K562 (cell line): ENCODE data around the gene IL27RA. TPM values are rescaled to one million over a fixed set of nuclear protein-coding genes. Genes with fewer than 3 reads are reported as not detected.

ENCODE experiments used
- ATAC-seq: fragments of 200-7000 bp; cut with Tn5 transposase; 3 replicates; pipeline ENCODE4 v1.9.1; 2020; ENCODE audit warnings: moderate library complexity
- BruUV-seq: library from RNA; stranded (reverse); fragments of 400-500 nt; replicated peaks from 2 replicates; lab custom pipeline; 2021; lab: Mats Ljungman, UMichigan
- CTCF ChIA-PET: fragments of 300-600 bp; formaldehyde crosslinking; extraction: SDS; loops from one replicate; lab custom pipeline; 2021; ENCODE audit warnings: low intra/inter-chr PET ratio; lab: Yijun Ruan, JAX
- POLR2A ChIA-PET: fragments of 300-600, 350-650 bp; sonication (Branson Sonifier 250); formaldehyde crosslinking; extraction: SDS; loops from one replicate; lab custom pipeline; 2021; ENCODE audit warnings: antibody characterized with exemption, inconsistent platforms; lab: Yijun Ruan, JAX
- DNase-seq, 4 experiments: peaks; one replicate each; pipeline versions ENCODE4 v3.0.0 to v3.0.0-alpha.2; 2011 to 2018; ENCODE audit warnings: low spot score in 3 of 4, mixed read lengths in 3 of 4; ENCODE audit errors: extremely low read depth in 1 of 4
- FAIRE-seq: peaks from 2 replicates; lab custom pipeline; 2011; peaks lifted over from hg19 to GRCh38; lab: Jason Lieb, UNC
- H2AFZ ChIP-seq: 2 replicates; pipeline ENCODE4 v1.6.0; 2011; ENCODE audit warnings: low read depth, low read length, control low read depth, inconsistent platforms
- H3K27ac ChIP-seq: fragments of 200-600 bp; 3 replicates; pipeline ENCODE4 v1.8.0; 2011; ENCODE audit warnings: low read depth, mild to moderate bottlenecking, control low read depth, inconsistent platforms, low read length, moderate library complexity, mixed read lengths; ENCODE audit errors: extremely low read depth
- H3K27me3 ChIP-seq, 2 experiments: fragments of 300-600 bp in 1 of 2; 2 replicates in 1 of 2; 3 replicates in 1 of 2; pipeline versions ENCODE4 v1.6.0 to v1.8.0; 2011; ENCODE audit warnings: inconsistent platforms in 2 of 2, low read length in 2 of 2, mild to moderate bottlenecking in 1 of 2, mixed read lengths in 1 of 2, moderate library complexity in 1 of 2; ENCODE audit not compliant: control insufficient read depth in 2 of 2, insufficient read depth in 2 of 2
- H3K36me3 ChIP-seq: fragments of 300-600 bp; 3 replicates; pipeline ENCODE4 v1.8.0; 2011; ENCODE audit warnings: mild to moderate bottlenecking, low read length, inconsistent platforms; ENCODE audit not compliant: control insufficient read depth, insufficient read depth
- H3K4me1 ChIP-seq, 2 experiments: fragments of 200-600 bp in 1 of 2; replicated peaks in 1 of 2; 2 replicates in 1 of 2; 3 replicates in 1 of 2; pipeline versions ENCODE4 v1.5.1 to v1.8.0; 2011; ENCODE audit warnings: inconsistent platforms in 2 of 2, low read length in 2 of 2, mild to moderate bottlenecking in 1 of 2, mixed read lengths in 1 of 2, moderate library complexity in 1 of 2; ENCODE audit not compliant: control insufficient read depth in 2 of 2, insufficient read depth in 2 of 2
- H3K4me2 ChIP-seq: 2 replicates; pipeline ENCODE4 v1.6.1; 2011; ENCODE audit warnings: low read length, control low read depth, inconsistent platforms, mixed read lengths; ENCODE audit not compliant: insufficient read depth
- H3K4me3 ChIP-seq: fragments of 200-600 bp; sonication (generic), shearing (Covaris generic); 2 replicates; pipeline ENCODE4 v1.5.1; 2016; ENCODE audit warnings: control low read depth, inconsistent platforms
- H3K79me2 ChIP-seq: fragments of 200-600 bp; 3 replicates; pipeline ENCODE4 v1.8.0; 2011; ENCODE audit warnings: low read length, inconsistent platforms; ENCODE audit not compliant: control insufficient read depth, insufficient read depth
- H3K9ac ChIP-seq, 2 experiments: 2 replicates each; pipeline versions ENCODE4 v1.6.0 to v1.6.1; 2011; ENCODE audit warnings: low read depth in 2 of 2, low read length in 2 of 2, control low read depth in 1 of 2, inconsistent platforms in 1 of 2, mild to moderate bottlenecking in 1 of 2, mixed read lengths in 1 of 2; ENCODE audit not compliant: insufficient read depth in 1 of 2
- H3K9me1 ChIP-seq: one replicate; pipeline ENCODE4 v1.6.0; 2011; ENCODE audit warnings: inconsistent platforms, mild to moderate bottlenecking, low read length, moderate library complexity; ENCODE audit not compliant: control insufficient read depth, insufficient read depth
- H3K9me3 ChIP-seq: replicated peaks from 2 replicates; pipeline ENCODE4 v1.5.1; 2011; ENCODE audit warnings: low read depth, low read length, inconsistent platforms; ENCODE audit not compliant: control insufficient read depth, insufficient read depth
- H4K20me1 ChIP-seq: replicated peaks from 2 replicates; pipeline ENCODE4 v1.6.1; 2011; ENCODE audit warnings: low read length, inconsistent platforms, mixed read lengths; ENCODE audit not compliant: control insufficient read depth, insufficient read depth
- EWSR1 ChIP-seq: fragments of 450-650 bp; IDR thresholded peaks from 2 replicates; pipeline ENCODE4 v1.6.1; 2018; ENCODE audit warnings: borderline replicate concordance, mild to moderate bottlenecking, low read depth, moderate library complexity; ENCODE audit not compliant: partially characterized antibody
- FOXK2 ChIP-seq, 2 experiments: fragments of 450-650 bp; IDR thresholded peaks in 1 of 2; conservative IDR thresholded peaks in 1 of 2; 2 replicates each; pipeline ENCODE4 v1.6.1; 2016; ENCODE audit warnings: low read depth in 2 of 2, mild to moderate bottlenecking in 1 of 2
- NEUROD1 ChIP-seq: fragments of 150-350 bp; IDR thresholded peaks from 2 replicates; pipeline ENCODE4 v1.6.1; 2014; ENCODE audit warnings: borderline replicate concordance, low read length, low read depth; ENCODE audit not compliant: partially characterized antibody
- SIX5 ChIP-seq, 2 experiments: IDR thresholded peaks; 2 replicates each; pipeline ENCODE4 v1.6.1; 2011; ENCODE audit warnings: low read length in 2 of 2, borderline replicate concordance in 1 of 2, low read depth in 1 of 2, mild to moderate bottlenecking in 1 of 2, moderate library complexity in 1 of 2; ENCODE audit not compliant: insufficient read depth in 1 of 2
- TCF3 ChIP-seq: sonication (generic); formaldehyde crosslinking; IDR thresholded peaks from 2 replicates; pipeline ENCODE4 v1.4.0; 2020; ENCODE audit warnings: mild to moderate bottlenecking, missing genetic modification reagents
- TEAD4 ChIP-seq, 2 experiments: sonication (generic) in 1 of 2; formaldehyde crosslinking in 1 of 2; IDR thresholded peaks; 2 replicates each; pipeline versions ENCODE4 v1.6.1 to v1.8.0; 2012 to 2022; ENCODE audit warnings: borderline replicate concordance in 1 of 2, inconsistent platforms in 1 of 2, low read length in 1 of 2, mild to moderate bottlenecking in 1 of 2, missing genetic modification reagents in 1 of 2
- ZNF583 ChIP-seq: fragments of 250-450 bp; sonication (Bioruptor Pico); IDR thresholded peaks from 2 replicates; pipeline ENCODE4 v1.4.0; 2020
- WGBS: fragments of 100-300 bp; shearing (Covaris generic); methylation state at CpG from one replicate; pipeline ENCODE4 v1.1.6; 2016; ENCODE audit warnings: low coverage, mixed read lengths; ENCODE audit not compliant: insufficient coverage; ENCODE audit errors: missing lambda C conversion rate; 5-methylcytosine and 5-hydroxymethylcytosine counted together
- in situ Hi-C: fragments of 300-500 bp; cut with MboI; formaldehyde crosslinking; loops from 4 replicates; pipeline ENCODE4 v1.15.0; 2018; ENCODE audit warnings: inconsistent platforms, mixed read lengths
- intact Hi-C: fragments of 100-400 bp; cut with micrococcal nuclease; formaldehyde crosslinking; loops from 2 replicates; pipeline ENCODE4 v1.14.2; 2022
- polyA plus RNA-seq, 8 experiments: library from polyadenylated mRNA; depleted of rRNA in 4 of 8; stranded (reverse) in 5 of 8; unstranded in 3 of 8; fragments of >200 nt; fragmentation: Nextera tagmentation in 2 of 8; fragmentation: Illumina TruSeq in 1 of 8; extraction: Ambion mirVana in 2 of 8; extraction: Trizol in 1 of 8; gene quantifications; 2 replicates each; pipeline versions ENCODE4 v1.2.1 to v1.2.3, GENCODE V29; 2011 to 2014; ENCODE audit warnings: inconsistent platforms in 1 of 8, missing spikeins in 1 of 8
- total RNA-seq, 7 experiments: library from RNA; depleted of rRNA in 6 of 7; stranded (reverse); fragments of >200 nt in 6 of 7; fragmentation: Illumina TruSeq in 2 of 7; extraction: Trizol in 2 of 7; gene quantifications; 2 replicates each; pipeline versions ENCODE4 v1.2.1 to v1.2.3, GENCODE V29; 2011 to 2021; ENCODE audit warnings: low replicate concordance in 1 of 7
- TF ChIP-seq, protein P1 (sequence below): fragments of 200-800 bp; sonication (Bioruptor generic); IDR thresholded peaks from 2 replicates; pipeline ENCODE4 v1.6.1; 2017; ENCODE audit warnings: missing genetic modification characterization, missing compliant biosample characterization

IL27RA gene
- total and polyA plus RNA-seq, 9 of the 15 experiments (the other 6 are each of a cell fraction or from before 2014, with no cell fraction given) = 1.9 to 15.9 (median 12.0) TPM

DNA sequence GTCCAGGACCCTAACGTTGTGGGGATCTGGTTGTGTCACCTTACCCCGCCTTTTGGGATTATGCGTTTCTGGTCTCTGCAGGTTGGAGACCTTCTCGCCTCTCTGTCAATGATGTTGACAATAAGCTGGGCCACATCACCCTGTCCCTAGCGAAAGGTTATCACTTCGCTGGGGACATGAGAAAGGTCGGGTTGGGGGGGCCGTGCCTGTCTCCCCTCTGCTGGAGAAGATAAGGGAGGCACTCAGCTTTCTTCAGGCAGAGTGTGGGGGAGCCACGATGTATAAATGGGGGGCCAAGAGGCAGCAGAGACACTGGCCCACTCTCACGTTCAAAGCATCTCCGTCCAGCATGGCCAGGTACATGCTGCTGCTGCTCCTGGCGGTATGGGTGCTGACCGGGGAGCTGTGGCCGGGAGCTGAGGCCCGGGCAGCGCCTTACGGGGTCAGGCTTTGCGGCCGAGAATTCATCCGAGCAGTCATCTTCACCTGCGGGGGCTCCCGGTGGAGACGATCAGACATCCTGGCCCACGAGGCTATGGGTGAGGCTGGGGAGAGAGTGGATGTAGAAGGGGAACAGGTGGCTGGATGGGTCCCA is 3.6 kb upstream of the IL27RA start, which contains the start of gene RLN3:
TSS of gene RLN3 (plus strand) at position 293 of the 595 bp plus-strand sequence. CDS start at position 350, 57 bp downstream.
- FAIRE-seq = peak; percentile 87
- ChIA-PET CTCF (no interaction called here), POLR2A (interaction anchor here (0.6 to 2.0 kb wide), 5 partner anchors 13 to 1390 kb away, joined by 3 to 8 read pairs (median 4); no protein-coding TSS in a partner anchor)
- H4K20me1 ChIP-seq = no peaks in the 10 kb centered on the region
- H3K27me3 ChIP-seq = no peaks in the 10 kb centered on the region
- no peaks in the 10 kb centered on the region for H3K9me3 ChIP-seq
- WGBS = 2% methylated on average over 24 of the region's 24 CpGs
- no TSS peak for BruUV-seq
- no peak within 1 kb of the TSS for H3K4me3 ChIP-seq
- H3K27ac ChIP-seq = no peak within 1 kb of the TSS; the same call in 2 of the 3 replicates
- ATAC-seq = peak; percentile 11
- peaks cover 7% of the 10 kb centered on the region; the same call in 1 of the 3 replicates for H3K79me2 ChIP-seq
- no peaks in the 10 kb centered on the region for H3K36me3 ChIP-seq
- intact Hi-C loops = no loop called here
- H3K9ac ChIP-seq = peak within 1 kb of the TSS in 1 of 2 experiments; percentile 86; a peak in 2 of 4 replicates
- peak; percentile 50 to 78 (median 62) for DNase-seq
- H3K9me1 ChIP-seq = no peaks in the 10 kb centered on the region
- peak within 1 kb of the TSS; percentile 56 for H3K4me2 ChIP-seq
- in situ Hi-C loops = no loop called here
- H3K4me1 ChIP-seq = peaks cover 25 to 50% of the 10 kb centered on the region in 2 experiments
- H2AFZ ChIP-seq = peak within 1 kb of the TSS; percentile 70
- TF ChIP-seq, protein P1, sequence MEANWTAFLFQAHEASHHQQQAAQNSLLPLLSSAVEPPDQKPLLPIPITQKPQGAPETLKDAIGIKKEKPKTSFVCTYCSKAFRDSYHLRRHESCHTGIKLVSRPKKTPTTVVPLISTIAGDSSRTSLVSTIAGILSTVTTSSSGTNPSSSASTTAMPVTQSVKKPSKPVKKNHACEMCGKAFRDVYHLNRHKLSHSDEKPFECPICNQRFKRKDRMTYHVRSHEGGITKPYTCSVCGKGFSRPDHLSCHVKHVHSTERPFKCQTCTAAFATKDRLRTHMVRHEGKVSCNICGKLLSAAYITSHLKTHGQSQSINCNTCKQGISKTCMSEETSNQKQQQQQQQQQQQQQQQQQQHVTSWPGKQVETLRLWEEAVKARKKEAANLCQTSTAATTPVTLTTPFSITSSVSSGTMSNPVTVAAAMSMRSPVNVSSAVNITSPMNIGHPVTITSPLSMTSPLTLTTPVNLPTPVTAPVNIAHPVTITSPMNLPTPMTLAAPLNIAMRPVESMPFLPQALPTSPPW (CRISPR knock-in tag) = peak; percentile 80
- no peak for TF ChIP-seq SIX5 (IDR thresholded peaks at IDR 0.05; ENCODE audit: borderline replicate concordance in 1 of 2, insufficient read depth in 1 of 2, low read depth in 1 of 2, low read length in 2 of 2)
- peak; percentile 83 for TF ChIP-seq TCF3 (CRISPR knock-in tag)
- TF ChIP-seq FOXK2 (conservative IDR thresholded peaks at IDR 0.05 in 1 of 2, IDR thresholded peaks at IDR 0.05 in 1 of 2; ENCODE audit: low read depth in 2 of 2) = peak in 1 of 2 experiments; percentile 38; a peak in 1 of 4 replicates
- TF ChIP-seq ZNF583 (CRISPR knock-in tag) = no peak
- peak; percentile 46; the same call in 1 of the 2 replicates for TF ChIP-seq TEAD4 (IDR thresholded peaks at IDR 0.05; ENCODE audit: low read length)
- TF ChIP-seq TEAD4 (CRISPR knock-in tag; IDR thresholded peaks at IDR 0.05; ENCODE audit: borderline replicate concordance) = no peak
- TF ChIP-seq EWSR1 = no peak
- no peak for TF ChIP-seq NEUROD1
